ENCODE measurements around the gene SLC16A11.

GRCh38 chr17:7060165-7060891 is 16.4 kb upstream of the SLC16A11 start:
- TF ChIP-seq CTCF (IDR thresholded peaks at IDR 0.05) (no peak), EZH2phosphoT487 (IDR thresholded peaks at IDR 0.05) (no peak), EZH2 (IDR thresholded peaks at IDR 0.05) (no peak)
